ENCODE measurements around the gene MSANTD1.

Gene MSANTD1

GRCh38 chr4:3248811-3249661 lies at the start of gene MSANTD1:
Gene MSANTD1, plus strand, starts transcription at chr4:3249159. Its CDS starts 64 bp downstream, at chr4:3249223.
- DNase-seq, result no peak

GRCh38 chr4:3199653-3200422 lies 49.1 kb upstream of the MSANTD1 start:
- DNase-seq, result no peak

GRCh38 chr4:3200423-3201090 lies 48.4 kb upstream of the MSANTD1 start:
- DNase-seq, result no peak

DNA sequence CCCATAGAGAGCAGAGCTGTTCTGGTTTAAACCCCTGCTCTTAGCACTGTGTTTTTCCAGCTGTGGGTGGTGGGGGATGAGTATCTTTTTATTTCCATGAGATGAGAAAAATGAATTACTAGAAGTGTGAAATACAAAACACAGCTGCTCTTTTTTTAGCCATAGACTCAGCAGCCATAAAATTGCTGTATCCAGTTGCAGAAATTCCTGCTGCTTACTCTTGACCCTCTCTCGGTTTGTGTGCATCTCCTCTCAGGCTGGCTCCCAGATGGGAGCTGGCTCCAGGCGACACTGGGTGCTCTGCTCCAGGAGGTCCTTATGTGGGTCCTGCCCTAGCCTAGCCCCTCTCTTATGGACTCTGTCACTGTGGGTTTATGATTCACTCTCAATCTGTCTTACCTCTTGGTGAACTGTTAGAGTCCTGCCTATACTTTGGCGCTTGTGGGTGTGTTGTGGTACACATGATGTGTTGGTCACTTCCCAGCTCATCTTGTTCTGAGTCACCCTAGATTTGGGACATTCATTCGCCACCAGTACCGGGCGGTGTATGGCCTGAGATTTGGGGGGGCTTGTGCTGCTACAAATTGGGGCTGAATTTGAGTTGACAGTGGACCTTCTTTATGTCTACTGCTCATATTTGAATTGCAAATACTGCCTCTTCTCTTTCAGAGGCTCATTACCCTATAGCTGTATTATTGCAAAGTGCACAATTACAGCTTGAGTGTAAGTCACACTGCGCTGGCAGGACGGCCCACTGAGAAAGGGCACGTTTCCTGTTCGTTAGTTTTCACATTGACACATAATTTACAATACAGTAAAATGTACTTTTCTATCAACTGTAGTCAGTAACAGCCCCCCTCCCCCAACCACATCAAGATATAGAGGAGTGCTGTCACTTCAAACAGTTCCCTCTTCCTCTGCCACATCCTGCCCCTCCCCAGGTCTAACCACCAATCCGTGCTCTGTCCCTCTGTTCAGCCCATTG lies 46.9 kb upstream of the MSANTD1 start:
- peak; percentile 62 for DNase-seq

DNA sequence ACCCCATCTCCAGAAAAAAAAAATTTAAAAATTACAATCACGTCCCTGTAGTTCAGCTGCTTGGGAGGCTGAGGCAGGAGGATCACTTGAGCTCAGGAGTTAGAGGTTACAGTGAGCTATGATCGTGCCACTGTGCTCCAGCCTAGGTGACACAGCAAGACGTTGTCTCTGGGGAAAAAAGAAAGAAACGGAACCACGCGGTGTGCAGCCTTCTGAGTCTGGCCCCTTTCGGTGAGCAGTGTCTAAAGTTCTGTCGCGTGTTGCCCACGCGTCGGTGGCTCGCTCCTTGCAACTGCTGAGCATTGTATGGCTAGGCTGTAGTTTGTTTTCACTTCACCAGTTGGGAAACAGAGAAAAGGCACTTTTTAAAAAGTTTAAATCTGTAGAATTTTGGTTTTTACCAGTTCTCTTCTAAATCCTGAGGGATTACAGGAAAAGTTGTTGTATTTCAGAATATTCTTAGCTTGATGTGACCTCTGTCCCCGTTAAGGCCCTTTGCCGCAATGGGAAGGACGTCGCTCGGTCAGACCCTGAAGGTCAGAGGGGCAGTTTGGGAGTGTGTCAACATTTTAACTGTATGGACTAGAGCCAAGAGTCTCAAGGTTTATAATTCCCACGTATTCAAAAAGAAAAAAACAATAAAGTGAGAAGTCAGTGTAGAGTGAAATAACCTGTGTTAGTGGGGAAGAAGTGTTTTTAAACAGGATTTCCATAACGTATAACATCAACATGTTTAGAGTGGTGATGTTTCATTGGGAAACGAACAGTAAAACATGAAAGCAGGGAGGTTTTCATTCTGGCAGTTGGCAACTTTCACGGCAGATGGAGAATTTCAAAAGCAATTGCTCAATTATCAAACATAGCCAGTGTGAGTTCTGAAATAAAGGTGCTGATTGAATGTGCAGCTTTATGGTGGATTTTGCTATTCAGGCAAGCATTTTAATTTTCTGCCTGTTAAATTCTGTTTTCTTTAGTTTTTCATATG lies 45.8 kb upstream of the MSANTD1 start:
- no peak for DNase-seq

DNA sequence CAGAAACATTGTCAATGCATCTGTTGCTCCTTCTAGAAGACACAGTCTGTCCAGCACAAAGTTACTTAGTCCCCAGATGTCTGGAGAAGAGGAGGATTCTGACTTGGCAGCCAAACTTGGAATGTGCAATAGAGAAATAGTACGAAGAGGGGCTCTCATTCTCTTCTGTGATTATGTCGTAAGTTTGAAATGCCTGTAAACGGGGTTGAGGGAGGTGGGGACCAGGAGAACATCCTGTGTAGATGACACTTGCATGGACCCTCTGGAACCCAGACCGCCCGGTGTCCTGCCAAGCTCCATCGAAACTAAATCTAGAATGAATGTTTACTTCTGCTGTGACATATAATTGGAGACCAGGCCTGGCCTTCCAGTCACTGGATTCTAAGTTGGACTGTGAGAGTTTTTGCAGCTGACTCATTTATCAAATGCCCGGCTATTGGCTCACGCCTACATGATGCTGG lies 45.0 kb upstream of the MSANTD1 start:
- no peak for DNase-seq

- DNase-seq, result no peak
Observed at GRCh38 chr4:3205995-3206394, 43.0 kb upstream of the MSANTD1 start.

DNA sequence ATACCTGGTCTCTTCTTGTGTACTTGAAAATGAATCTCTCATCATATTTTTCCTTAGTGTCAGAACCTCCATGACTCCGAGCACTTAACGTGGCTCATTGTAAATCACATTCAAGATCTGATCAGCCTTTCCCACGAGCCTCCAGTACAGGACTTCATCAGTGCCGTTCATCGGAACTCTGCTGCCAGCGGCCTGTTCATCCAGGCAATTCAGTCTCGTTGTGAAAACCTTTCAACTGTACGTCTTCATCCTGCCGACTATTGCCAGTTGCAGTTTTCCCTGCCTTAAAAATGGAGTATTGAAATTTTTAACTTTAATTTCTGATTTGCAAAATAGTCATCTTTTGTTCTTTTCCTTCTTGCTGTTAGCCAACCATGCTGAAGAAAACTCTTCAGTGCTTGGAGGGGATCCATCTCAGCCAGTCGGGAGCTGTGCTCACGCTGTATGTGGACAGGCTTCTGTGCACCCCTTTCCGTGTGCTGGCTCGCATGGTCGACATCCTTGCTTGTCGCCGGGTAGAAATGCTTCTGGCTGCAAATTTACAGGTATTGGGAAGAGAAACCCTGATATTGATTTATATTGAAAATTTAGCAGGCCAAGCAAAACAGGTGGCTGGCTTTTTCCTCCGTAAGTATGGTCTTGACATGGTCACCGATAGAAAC lies 42.4 kb upstream of the MSANTD1 start:
- DNase-seq, result no peak

DNA sequence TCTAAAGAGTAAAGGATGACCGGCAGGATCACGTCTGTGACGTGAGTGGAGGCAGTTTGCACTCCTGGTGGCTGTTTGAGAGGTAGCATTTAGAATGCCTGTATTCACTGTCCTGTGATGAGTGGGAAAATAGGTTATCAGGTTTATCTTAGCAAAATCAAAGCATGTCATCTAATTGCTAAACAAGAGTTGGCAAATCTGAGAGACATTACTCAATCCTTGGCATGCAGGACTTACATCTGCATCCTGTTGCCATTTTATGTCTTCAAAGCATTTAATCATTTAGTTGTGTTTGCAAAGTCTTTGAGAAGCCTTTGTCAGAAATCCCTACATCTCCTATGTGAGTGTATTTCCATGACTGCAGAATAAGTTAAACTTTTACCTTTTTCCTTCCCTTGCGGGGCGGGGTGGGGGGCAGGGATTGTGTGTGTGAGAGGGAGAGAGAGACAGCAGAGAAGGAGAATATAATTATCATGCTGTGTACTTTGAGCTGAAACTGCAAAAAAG lies 41.4 kb upstream of the MSANTD1 start:
- DNase-seq, result no peak

DNA sequence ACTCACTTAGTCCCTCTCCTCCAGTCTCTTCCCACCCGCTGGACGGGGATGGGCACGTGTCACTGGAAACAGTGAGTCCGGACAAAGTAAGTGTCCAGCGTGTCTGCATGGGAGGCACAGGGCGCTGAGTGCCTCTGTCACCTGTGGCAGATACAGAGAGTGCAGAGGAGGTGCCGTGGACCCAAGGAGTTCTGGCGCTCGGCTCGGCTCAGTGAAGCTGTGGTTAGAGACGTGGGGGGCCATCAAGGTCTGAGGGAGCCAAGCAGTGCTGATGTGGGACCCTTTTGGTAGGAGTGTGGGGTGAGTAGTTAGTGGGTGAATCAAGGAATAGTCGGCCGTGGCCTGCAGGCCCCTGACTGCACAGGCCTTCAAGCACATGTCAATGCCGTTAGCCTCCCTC lies 40.1 kb upstream of the MSANTD1 start:
- DNase-seq, result no peak

GRCh38 chr4:3209551-3210325 lies 39.2 kb upstream of the MSANTD1 start:
- DNase-seq, result no peak

- no peak for DNase-seq
Observed at GRCh38 chr4:3210467-3210866, 38.5 kb upstream of the MSANTD1 start.

DNA sequence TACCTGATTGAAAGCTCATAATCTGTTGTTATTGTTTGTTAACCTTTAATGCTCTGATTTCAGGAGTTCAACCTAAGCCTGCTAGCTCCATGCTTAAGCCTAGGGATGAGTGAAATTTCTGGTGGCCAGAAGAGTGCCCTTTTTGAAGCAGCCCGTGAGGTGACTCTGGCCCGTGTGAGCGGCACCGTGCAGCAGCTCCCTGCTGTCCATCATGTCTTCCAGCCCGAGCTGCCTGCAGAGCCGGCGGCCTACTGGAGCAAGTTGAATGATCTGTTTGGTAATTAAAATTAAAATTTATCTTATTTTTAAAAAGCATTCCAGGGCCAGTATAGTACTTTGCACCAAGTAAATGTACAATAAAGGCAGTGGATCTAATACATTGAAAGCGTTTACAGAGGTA lies 37.1 kb upstream of the MSANTD1 start:
- no peak for DNase-seq

DNA sequence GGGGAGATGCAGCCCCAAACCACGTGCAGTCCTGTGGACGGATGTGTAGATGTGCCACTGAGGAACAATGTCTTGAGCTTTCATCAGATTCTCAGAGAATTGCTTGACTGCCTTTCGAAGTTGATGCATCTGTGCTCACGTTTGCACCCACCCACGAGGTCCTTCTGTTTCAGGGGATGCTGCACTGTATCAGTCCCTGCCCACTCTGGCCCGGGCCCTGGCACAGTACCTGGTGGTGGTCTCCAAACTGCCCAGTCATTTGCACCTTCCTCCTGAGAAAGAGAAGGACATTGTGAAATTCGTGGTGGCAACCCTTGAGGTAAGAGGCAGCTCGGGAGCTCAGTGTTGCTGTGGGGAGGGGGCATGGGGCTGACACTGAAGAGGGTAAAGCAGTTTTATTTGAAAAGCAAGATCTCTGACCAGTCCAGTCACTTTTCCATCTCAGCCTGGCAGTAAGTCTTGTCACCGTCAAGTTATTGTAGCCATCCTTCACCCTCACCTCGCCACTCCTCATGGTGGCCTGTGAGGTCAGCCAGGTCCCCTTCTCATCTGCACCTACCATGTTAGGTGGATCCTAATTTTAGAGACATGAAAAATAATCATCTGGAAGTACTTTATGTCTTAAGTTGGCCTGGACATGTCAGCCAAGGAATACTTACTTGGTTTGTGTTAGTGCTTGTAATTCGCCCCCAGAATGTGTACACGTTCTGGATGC lies 36.4 kb upstream of the MSANTD1 start:
- no peak for DNase-seq

GRCh38 chr4:3213106-3213425 lies 35.9 kb upstream of the MSANTD1 start:
- no peak for DNase-seq

DNA sequence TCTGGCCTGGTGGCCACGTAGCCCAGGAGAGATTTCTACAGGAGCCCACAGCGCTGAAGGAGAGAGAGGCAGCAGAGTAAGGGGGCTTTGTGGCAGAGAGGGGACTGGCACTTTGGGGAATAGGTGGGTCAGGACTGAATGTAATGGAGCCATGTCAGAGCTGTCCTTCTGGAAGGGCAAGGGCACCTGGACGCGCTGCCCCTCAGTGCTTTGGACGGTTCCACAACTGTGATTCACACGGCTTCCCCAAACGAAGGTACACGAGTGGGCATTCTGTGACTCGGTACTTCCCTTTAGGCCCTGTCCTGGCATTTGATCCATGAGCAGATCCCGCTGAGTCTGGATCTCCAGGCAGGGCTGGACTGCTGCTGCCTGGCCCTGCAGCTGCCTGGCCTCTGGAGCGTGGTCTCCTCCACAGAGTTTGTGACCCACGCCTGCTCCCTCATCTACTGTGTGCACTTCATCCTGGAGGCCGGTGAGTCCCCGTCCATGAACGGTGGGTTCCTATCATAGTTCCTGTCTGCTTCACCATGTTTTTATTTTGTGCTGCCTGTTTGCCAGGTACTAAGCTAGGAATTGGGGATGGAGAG lies 35.2 kb upstream of the MSANTD1 start:
- no peak for DNase-seq

DNA sequence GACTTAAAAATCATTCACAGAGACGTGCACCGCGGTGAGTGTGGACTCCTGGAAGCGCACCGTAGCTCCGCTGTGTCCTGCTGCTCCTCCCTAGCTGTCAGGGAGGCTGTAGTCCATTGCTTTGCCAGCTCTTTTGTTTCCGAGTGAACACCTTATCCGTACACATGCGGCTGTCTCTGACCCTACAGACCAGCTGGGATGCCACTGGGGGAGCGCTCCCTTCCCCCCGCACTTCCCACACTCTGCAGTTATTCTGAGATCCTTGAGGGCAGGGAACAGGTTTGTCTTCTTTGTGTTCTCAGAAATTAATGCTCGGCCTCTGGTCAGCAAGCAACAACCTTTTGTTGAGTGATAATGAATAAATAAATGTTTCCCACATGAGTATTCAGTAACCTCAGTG lies 33.7 kb upstream of the MSANTD1 start:
- DNase-seq, result no peak

GRCh38 chr4:3215733-3216132 lies 33.2 kb upstream of the MSANTD1 start:
- DNase-seq, result no peak
